Measurements from ENCODE around the gene CDA. TPM values are rescaled to one million over a fixed set of nuclear protein-coding genes. Genes with fewer than 3 reads are reported as not detected.

The CDA gene
- total RNA-seq, 1 donor from 2014 or later = not detected

GRCh38 chr1:20596106-20596505 lies 7.2 kb downstream of the CDA start:
- H3K27ac Mint-ChIP-seq = no peak overlapping the region
- H3K4me3 Mint-ChIP-seq (ENCODE audit: low read depth) = no peak overlapping the region
- DNase-seq (ENCODE audit: low spot score, unreplicated experiment) = no peak
- H3K9me3 Mint-ChIP-seq (ENCODE audit: low read depth) = no peaks in the 10 kb centered on the region
- H3K36me3 Mint-ChIP-seq (ENCODE audit: insufficient read depth) = no peaks in the 10 kb centered on the region
- TF ChIP-seq CTCF (IDR thresholded peaks at IDR 0.05; ENCODE audit: unreplicated experiment) = no peak
- no peaks in the 10 kb centered on the region for H3K4me1 Mint-ChIP-seq (ENCODE audit: low read depth)
- H3K27me3 Mint-ChIP-seq = peaks cover 20% of the 10 kb centered on the region

- H3K27ac Mint-ChIP-seq = no peak overlapping the region
- H3K27me3 Mint-ChIP-seq = peaks cover 8% of the 10 kb centered on the region
- no peak for TF ChIP-seq CTCF (IDR thresholded peaks at IDR 0.05; ENCODE audit: unreplicated experiment)
- H3K4me3 Mint-ChIP-seq (ENCODE audit: low read depth) = no peak overlapping the region
- no peaks in the 10 kb centered on the region for H3K4me1 Mint-ChIP-seq (ENCODE audit: low read depth)
- no peak for DNase-seq (ENCODE audit: low spot score, unreplicated experiment)
- no peaks in the 10 kb centered on the region for H3K36me3 Mint-ChIP-seq (ENCODE audit: insufficient read depth)
- H3K9me3 Mint-ChIP-seq (ENCODE audit: low read depth) = no peaks in the 10 kb centered on the region
Measured at GRCh38 chr1:20597650-20598049, 8.8 kb downstream of the CDA start.

GRCh38 chr1:20600156-20600555 lies 11.3 kb downstream of the CDA start:
- H3K4me1 Mint-ChIP-seq (ENCODE audit: low read depth) = no peaks in the 10 kb centered on the region
- no peaks in the 10 kb centered on the region for H3K9me3 Mint-ChIP-seq (ENCODE audit: low read depth)
- H3K4me3 Mint-ChIP-seq (ENCODE audit: low read depth) = no peak overlapping the region
- H3K27ac Mint-ChIP-seq = no peak overlapping the region
- peaks cover 3% of the 10 kb centered on the region for H3K27me3 Mint-ChIP-seq
- H3K36me3 Mint-ChIP-seq (ENCODE audit: insufficient read depth) = no peaks in the 10 kb centered on the region
- TF ChIP-seq CTCF (IDR thresholded peaks at IDR 0.05; ENCODE audit: unreplicated experiment) = no peak
- DNase-seq (ENCODE audit: low spot score, unreplicated experiment) = no peak

- no peak for TF ChIP-seq CTCF (IDR thresholded peaks at IDR 0.05; ENCODE audit: unreplicated experiment)
- no peaks in the 10 kb centered on the region for H3K9me3 Mint-ChIP-seq (ENCODE audit: low read depth)
- H3K27me3 Mint-ChIP-seq = peaks cover under 1% of the 10 kb centered on the region
- H3K4me3 Mint-ChIP-seq (ENCODE audit: low read depth) = no peak overlapping the region
- no peaks in the 10 kb centered on the region for H3K36me3 Mint-ChIP-seq (ENCODE audit: insufficient read depth)
- DNase-seq (ENCODE audit: low spot score, unreplicated experiment) = no peak
- H3K4me1 Mint-ChIP-seq (ENCODE audit: low read depth) = no peaks in the 10 kb centered on the region
- H3K27ac Mint-ChIP-seq = no peak overlapping the region
Measured at GRCh38 chr1:20601129-20601825, 12.4 kb downstream of the CDA start.

- Mint-ChIP-seq H3K27ac (no peak overlapping the region), H3K27me3 (peaks cover 9% of the 10 kb centered on the region), H3K36me3 (ENCODE audit: insufficient read depth) (no peaks in the 10 kb centered on the region), H3K9me3 (ENCODE audit: low read depth) (no peaks in the 10 kb centered on the region), H3K4me3 (ENCODE audit: low read depth) (no peak overlapping the region), H3K4me1 (ENCODE audit: low read depth) (no peaks in the 10 kb centered on the region)
- DNase-seq (ENCODE audit: low spot score, unreplicated experiment) = no peak
- no peak for TF ChIP-seq CTCF (IDR thresholded peaks at IDR 0.05; ENCODE audit: unreplicated experiment)
Measured at GRCh38 chr1:20602851-20603450, 14.1 kb downstream of the CDA start.

Measured in progenitor cell of endocrine pancreas (in vitro differentiated cells).